Activated naive CD8-positive, alpha-beta T cell treated with anti-CD3 and anti-CD28 coated beads, Interleukin-2, amount 50 U/mL, for 16 hours (primary cell): ENCODE measurements around the gene PLCB1.

Experiments used
- DNase-seq: peaks from one replicate; pipeline ENCODE4 v3.0.0-alpha.2; 2020; ENCODE audit warnings: low read depth, low spot score

PLCB1 gene

GRCh38 chr20:8652396-8652795 lies 520.3 kb downstream of the PLCB1 start:
- no peak for DNase-seq

GRCh38 chr20:8654486-8654885 lies 522.4 kb downstream of the PLCB1 start:
- no peak for DNase-seq

- no peak for DNase-seq
Measured at GRCh38 chr20:8656335-8656734, 524.3 kb downstream of the PLCB1 start.

- no peak for DNase-seq
Measured at GRCh38 chr20:8657664-8658063, 525.6 kb downstream of the PLCB1 start.

GRCh38 chr20:8658103-8658502 lies 526.0 kb downstream of the PLCB1 start:
- no peak for DNase-seq

- no peak for DNase-seq
Measured at GRCh38 chr20:8661229-8661952, 529.3 kb downstream of the PLCB1 start.

- no peak for DNase-seq
Measured at GRCh38 chr20:8662433-8662954, 530.4 kb downstream of the PLCB1 start.

- no peak for DNase-seq
Measured at GRCh38 chr20:8663424-8663823, 531.4 kb downstream of the PLCB1 start.

- no peak for DNase-seq
Measured at GRCh38 chr20:8664778-8665177, 532.7 kb downstream of the PLCB1 start.

GRCh38 chr20:8667306-8667705 lies 535.2 kb downstream of the PLCB1 start:
- DNase-seq: no peak

- no peak for DNase-seq
Measured at GRCh38 chr20:8670207-8670892, 538.3 kb downstream of the PLCB1 start.

- no peak for DNase-seq
Measured at GRCh38 chr20:8670893-8671215, 538.8 kb downstream of the PLCB1 start.

- DNase-seq: no peak
Measured at GRCh38 chr20:8671370-8671961, 539.4 kb downstream of the PLCB1 start.

GRCh38 chr20:8673116-8673515 lies 541.0 kb downstream of the PLCB1 start:
- no peak for DNase-seq

- no peak for DNase-seq
Measured at GRCh38 chr20:8675896-8676295, 543.8 kb downstream of the PLCB1 start.

- DNase-seq: no peak
Measured at GRCh38 chr20:8678098-8678776, 546.2 kb downstream of the PLCB1 start.

GRCh38 chr20:8689337-8689736 lies 557.3 kb downstream of the PLCB1 start:
- DNase-seq: no peak

GRCh38 chr20:8690074-8690473 lies 558.0 kb downstream of the PLCB1 start:
- no peak for DNase-seq

- no peak for DNase-seq
Measured at GRCh38 chr20:8693709-8694108, 561.6 kb downstream of the PLCB1 start.

GRCh38 chr20:8700756-8701155 lies 568.7 kb downstream of the PLCB1 start:
- no peak for DNase-seq

- DNase-seq: no peak
Measured at GRCh38 chr20:8706961-8707700, 575.1 kb downstream of the PLCB1 start.

- DNase-seq: no peak
Measured at GRCh38 chr20:8709627-8710026, 577.6 kb downstream of the PLCB1 start.
